ENCODE results near the gene CYB561. TPM values are rescaled to one million over a fixed set of nuclear protein-coding genes. Genes with fewer than 3 reads are reported as not detected.

The CYB561 gene
- total and polyA plus RNA-seq, 2 experiments from 2014 or later: 13.7 to 30.9 TPM

DNA sequence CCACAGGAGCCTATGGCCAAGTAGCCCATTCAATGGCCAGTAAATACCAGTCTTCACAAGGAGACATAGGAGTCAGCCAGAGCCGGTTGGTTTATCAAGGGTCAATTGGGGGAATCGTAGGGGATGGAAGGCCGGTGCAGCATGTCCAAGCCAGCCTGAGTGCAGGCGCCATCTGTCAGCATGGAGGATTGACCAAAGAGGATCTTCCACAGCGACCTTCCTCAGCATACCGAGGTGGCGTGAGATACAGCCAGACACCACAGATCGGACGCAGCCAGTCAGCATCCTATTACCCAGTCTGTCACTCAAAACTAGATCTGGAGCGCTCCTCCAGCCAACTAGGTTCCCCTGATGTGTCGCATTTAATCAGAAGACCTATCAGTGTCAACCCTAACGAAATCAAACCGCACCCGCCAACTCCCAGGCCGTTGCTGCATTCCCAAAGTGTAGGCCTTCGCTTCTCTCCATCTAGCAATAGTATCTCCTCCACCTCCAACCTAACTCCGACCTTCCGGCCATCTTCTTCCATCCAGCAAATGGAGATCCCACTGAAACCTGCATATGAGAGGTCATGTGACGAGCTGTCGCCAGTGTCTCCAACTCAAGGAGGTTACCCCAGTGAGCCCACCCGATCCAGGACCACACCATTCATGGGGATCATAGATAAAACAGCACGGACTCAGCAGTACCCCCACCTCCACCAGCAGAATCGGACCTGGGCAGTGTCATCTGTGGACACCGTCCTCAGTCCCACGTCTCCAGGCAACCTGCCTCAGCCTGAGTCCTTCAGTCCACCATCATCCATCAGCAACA, 25.0 kb downstream of the CYB561 start:
- no peaks in the 10 kb centered on the region for H3K36me3 ChIP-seq (ENCODE audit: insufficient read depth)

More for the DNA sequence above, 25.0 kb downstream of the CYB561 start:
- Histone ChIP-seq H3K4me1 (ENCODE audit: insufficient read depth) (0 out of 2 replicates have a peak, but pooled peaks cover 10% of the 10 kb centered on the region), H2AFZ (no peak overlapping the region), H3K4me3 (no peak overlapping the region), H4K20me1 (replicated peaks; ENCODE audit: insufficient read depth) (no peaks in the 10 kb centered on the region), H3F3A (replicated peaks; ENCODE audit: low read depth) (no peaks in the 10 kb centered on the region), H3K27ac (ENCODE audit: low read depth) (no peak overlapping the region), H3K27me3 (ENCODE audit: insufficient read depth) (no peaks in the 10 kb centered on the region), H3K9me2 (ENCODE audit: insufficient read depth) (no peaks in the 10 kb centered on the region), H3K4me2 (no peak overlapping the region), H3K79me2 (replicated peaks; ENCODE audit: insufficient read depth) (no peaks in the 10 kb centered on the region)
- no peak for TF ChIP-seq ETS1 (IDR thresholded peaks at IDR 0.05)
- no peak for TF ChIP-seq REST (IDR thresholded peaks at IDR 0.05; ENCODE audit: unreplicated experiment)
- TF ChIP-seq CREB1 (CRISPR knock-in tag; IDR thresholded peaks at IDR 0.05; ENCODE audit: low read depth): no peak
- TF ChIP-seq STAT1 (IDR thresholded peaks at IDR 0.05; ENCODE audit: unreplicated experiment): no peak
- no peak for TF ChIP-seq EZH2 (IDR thresholded peaks at IDR 0.05; ENCODE audit: low read depth, unreplicated experiment)
- no peak for TF ChIP-seq ZNF462 (CRISPR knock-in tag; IDR thresholded peaks at IDR 0.05)
- no peak for TF ChIP-seq JUNB (IDR thresholded peaks at IDR 0.05; ENCODE audit: unreplicated experiment)
- TF ChIP-seq ZNF331 (CRISPR knock-in tag; IDR thresholded peaks at IDR 0.05; ENCODE audit: low read depth): no peak
- TF ChIP-seq EZH2phosphoT487 (IDR thresholded peaks at IDR 0.05; ENCODE audit: unreplicated experiment): no peak
- peaks cover 7% of the 10 kb centered on the region; the same call in 2 of the 3 replicates for H3K36me3 Mint-ChIP-seq (ENCODE audit: low read depth)
- no peak overlapping the region for H3K27ac Mint-ChIP-seq
- H3K4me3 Mint-ChIP-seq: no peak overlapping the region
- ATAC-seq (no peak), DNase-seq (ENCODE audit: low spot score) (no peak)
- H3K27me3 Mint-ChIP-seq (ENCODE audit: insufficient read depth, low read depth, poor library complexity): no peaks in the 10 kb centered on the region
- peaks cover 15% of the 10 kb centered on the region for H3K4me1 Mint-ChIP-seq
- no peaks in the 10 kb centered on the region for H3K9me3 Mint-ChIP-seq

All from GM23338 (cell line).